ENCODE measurements around the gene ADAMTS17. TPM values are rescaled to one million over a fixed set of nuclear protein-coding genes. Genes with fewer than 3 reads are reported as not detected.

The ADAMTS17 gene
- total RNA-seq, 1 donor from 2014 or later = 4.8 TPM

GRCh38 chr15:100336061-100336460 is 5.7 kb downstream of the ADAMTS17 start:
- Mint-ChIP-seq H3K27me3 (ENCODE audit: unreplicated experiment) (peaks cover 12% of the 10 kb centered on the region), H3K36me3 (ENCODE audit: low read depth, unreplicated experiment) (no peaks in the 10 kb centered on the region), H3K9me3 (ENCODE audit: unreplicated experiment) (no peaks in the 10 kb centered on the region), H3K4me1 (ENCODE audit: unreplicated experiment) (peaks cover 5% of the 10 kb centered on the region), H3K4me3 (ENCODE audit: unreplicated experiment) (no peak overlapping the region), H3K27ac (ENCODE audit: unreplicated experiment) (no peak overlapping the region)
- no peak for DNase-seq (ENCODE audit: low spot score)
- TF ChIP-seq CTCF (IDR thresholded peaks at IDR 0.05; ENCODE audit: unreplicated experiment) = no peak

- no peaks in the 10 kb centered on the region for H3K9me3 Mint-ChIP-seq (ENCODE audit: unreplicated experiment)
- no peak for DNase-seq (ENCODE audit: low spot score)
- no peak overlapping the region for H3K27ac Mint-ChIP-seq (ENCODE audit: unreplicated experiment)
- TF ChIP-seq CTCF (IDR thresholded peaks at IDR 0.05; ENCODE audit: unreplicated experiment) = no peak
- peaks cover 11% of the 10 kb centered on the region for H3K27me3 Mint-ChIP-seq (ENCODE audit: unreplicated experiment)
- peaks cover 5% of the 10 kb centered on the region for H3K4me1 Mint-ChIP-seq (ENCODE audit: unreplicated experiment)
- no peaks in the 10 kb centered on the region for H3K36me3 Mint-ChIP-seq (ENCODE audit: low read depth, unreplicated experiment)
- H3K4me3 Mint-ChIP-seq (ENCODE audit: unreplicated experiment) = no peak overlapping the region
Measured at GRCh38 chr15:100335335-100335999, 6.3 kb downstream of the ADAMTS17 start.

GRCh38 chr15:100334905-100335304 is 6.9 kb downstream of the ADAMTS17 start:
- Mint-ChIP-seq H3K36me3 (ENCODE audit: low read depth, unreplicated experiment) (no peaks in the 10 kb centered on the region), H3K9me3 (ENCODE audit: unreplicated experiment) (no peaks in the 10 kb centered on the region), H3K27ac (ENCODE audit: unreplicated experiment) (no peak overlapping the region), H3K27me3 (ENCODE audit: unreplicated experiment) (peaks cover 9% of the 10 kb centered on the region), H3K4me3 (ENCODE audit: unreplicated experiment) (no peak overlapping the region), H3K4me1 (ENCODE audit: unreplicated experiment) (peaks cover 4% of the 10 kb centered on the region)
- TF ChIP-seq CTCF (IDR thresholded peaks at IDR 0.05; ENCODE audit: unreplicated experiment) = no peak
- no peak for DNase-seq (ENCODE audit: low spot score)

- H3K36me3 Mint-ChIP-seq (ENCODE audit: low read depth, unreplicated experiment) = no peaks in the 10 kb centered on the region
- no peak for DNase-seq (ENCODE audit: low spot score)
- no peak for TF ChIP-seq CTCF (IDR thresholded peaks at IDR 0.05; ENCODE audit: unreplicated experiment)
- peaks cover 9% of the 10 kb centered on the region for H3K27me3 Mint-ChIP-seq (ENCODE audit: unreplicated experiment)
- no peak overlapping the region for H3K27ac Mint-ChIP-seq (ENCODE audit: unreplicated experiment)
- no peaks in the 10 kb centered on the region for H3K9me3 Mint-ChIP-seq (ENCODE audit: unreplicated experiment)
- no peak overlapping the region for H3K4me3 Mint-ChIP-seq (ENCODE audit: unreplicated experiment)
- no peaks in the 10 kb centered on the region for H3K4me1 Mint-ChIP-seq (ENCODE audit: unreplicated experiment)
Measured at GRCh38 chr15:100334456-100334855, 7.3 kb downstream of the ADAMTS17 start.

GRCh38 chr15:100334015-100334414 is 7.8 kb downstream of the ADAMTS17 start:
- Mint-ChIP-seq H3K4me1 (ENCODE audit: unreplicated experiment) (no peaks in the 10 kb centered on the region), H3K36me3 (ENCODE audit: low read depth, unreplicated experiment) (no peaks in the 10 kb centered on the region), H3K9me3 (ENCODE audit: unreplicated experiment) (no peaks in the 10 kb centered on the region), H3K4me3 (ENCODE audit: unreplicated experiment) (no peak overlapping the region), H3K27ac (ENCODE audit: unreplicated experiment) (no peak overlapping the region), H3K27me3 (ENCODE audit: unreplicated experiment) (peaks cover 9% of the 10 kb centered on the region)
- no peak for DNase-seq (ENCODE audit: low spot score)
- no peak for TF ChIP-seq CTCF (IDR thresholded peaks at IDR 0.05; ENCODE audit: unreplicated experiment)
